IMR-90 (cell line): Measurements from ENCODE around the gene GPR135.

ENCODE experiments used
- BHLHE40 ChIP-seq: fragments of 150-350 bp; IDR thresholded peaks from 2 replicates; pipeline ENCODE4 v1.6.1; 2016; ENCODE audit warnings: mild to moderate bottlenecking, low read depth, low read length
- POLR2A ChIP-seq: IDR thresholded peaks from 2 replicates; pipeline ENCODE4 v1.6.1; 2012; ENCODE audit warnings: mild to moderate bottlenecking, low read depth, low read length
- RAD21 ChIP-seq: IDR thresholded peaks from 2 replicates; pipeline ENCODE4 v1.6.1; 2012; ENCODE audit warnings: low read length, improper control_type of control experiment
- RFX5 ChIP-seq: IDR thresholded peaks from 2 replicates; pipeline ENCODE4 v1.8.0; 2012; ENCODE audit warnings: low read depth, mild to moderate bottlenecking, low read length, moderate library complexity
- TF ChIP-seq, protein P1 (sequence below): conservative IDR thresholded peaks from 2 replicates; pipeline ENCODE4 v1.5.1; 2012; ENCODE audit warnings: mild to moderate bottlenecking, low read depth, low read length, improper control_type of control experiment

- no peak for TF ChIP-seq RFX5
- TF ChIP-seq, protein P1, sequence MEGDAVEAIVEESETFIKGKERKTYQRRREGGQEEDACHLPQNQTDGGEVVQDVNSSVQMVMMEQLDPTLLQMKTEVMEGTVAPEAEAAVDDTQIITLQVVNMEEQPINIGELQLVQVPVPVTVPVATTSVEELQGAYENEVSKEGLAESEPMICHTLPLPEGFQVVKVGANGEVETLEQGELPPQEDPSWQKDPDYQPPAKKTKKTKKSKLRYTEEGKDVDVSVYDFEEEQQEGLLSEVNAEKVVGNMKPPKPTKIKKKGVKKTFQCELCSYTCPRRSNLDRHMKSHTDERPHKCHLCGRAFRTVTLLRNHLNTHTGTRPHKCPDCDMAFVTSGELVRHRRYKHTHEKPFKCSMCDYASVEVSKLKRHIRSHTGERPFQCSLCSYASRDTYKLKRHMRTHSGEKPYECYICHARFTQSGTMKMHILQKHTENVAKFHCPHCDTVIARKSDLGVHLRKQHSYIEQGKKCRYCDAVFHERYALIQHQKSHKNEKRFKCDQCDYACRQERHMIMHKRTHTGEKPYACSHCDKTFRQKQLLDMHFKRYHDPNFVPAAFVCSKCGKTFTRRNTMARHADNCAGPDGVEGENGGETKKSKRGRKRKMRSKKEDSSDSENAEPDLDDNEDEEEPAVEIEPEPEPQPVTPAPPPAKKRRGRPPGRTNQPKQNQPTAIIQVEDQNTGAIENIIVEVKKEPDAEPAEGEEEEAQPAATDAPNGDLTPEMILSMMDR = no peak
- TF ChIP-seq RAD21 = no peak
- no peak for TF ChIP-seq POLR2A
- no peak for TF ChIP-seq BHLHE40
Observed at GRCh38 chr14:59500732-59501131, 35.6 kb upstream of the GPR135 start.
